Measurements from ENCODE around the gene KLRB1.

The KLRB1 gene

GRCh38 chr12:9643266-9643660 lies 35.5 kb upstream of the KLRB1 start:
- H3K36me3 ChIP-seq (ENCODE audit: control insufficient read depth, insufficient read depth, low read length) = no peaks in the 10 kb centered on the region
- H3K4me1 ChIP-seq = no peaks in the 10 kb centered on the region
- no peak overlapping the region for H3K9ac ChIP-seq
- no peaks in the 10 kb centered on the region for H3K9me3 ChIP-seq (ENCODE audit: control insufficient read depth, low read length)
- no peak overlapping the region for H2AFZ ChIP-seq
- no peaks in the 10 kb centered on the region for H3K79me2 ChIP-seq
- TF ChIP-seq CTCF (IDR thresholded peaks at IDR 0.05) = no peak
- no peak overlapping the region for H3K27ac ChIP-seq
- no peak overlapping the region for H3K4me3 ChIP-seq (ENCODE audit: low read depth, low read length)
- no peaks in the 10 kb centered on the region for H3K27me3 ChIP-seq (ENCODE audit: control insufficient read depth, insufficient read depth, low read length)
- H3K4me2 ChIP-seq (ENCODE audit: low read length) = no peak overlapping the region

GRCh38 chr12:9642606-9643265 lies 35.0 kb upstream of the KLRB1 start:
- H3K4me1 ChIP-seq = no peaks in the 10 kb centered on the region
- no peaks in the 10 kb centered on the region for H3K79me2 ChIP-seq
- H3K4me3 ChIP-seq (ENCODE audit: low read depth, low read length) = no peak overlapping the region
- H3K36me3 ChIP-seq (ENCODE audit: control insufficient read depth, insufficient read depth, low read length) = no peaks in the 10 kb centered on the region
- H3K4me2 ChIP-seq (ENCODE audit: low read length) = no peak overlapping the region
- no peaks in the 10 kb centered on the region for H3K9me3 ChIP-seq (ENCODE audit: control insufficient read depth, low read length)
- no peaks in the 10 kb centered on the region for H3K27me3 ChIP-seq (ENCODE audit: control insufficient read depth, insufficient read depth, low read length)
- TF ChIP-seq CTCF (IDR thresholded peaks at IDR 0.05) = no peak
- H2AFZ ChIP-seq = no peak overlapping the region
- H3K27ac ChIP-seq = no peak overlapping the region
- no peak overlapping the region for H3K9ac ChIP-seq

GRCh38 chr12:9640024-9640423 lies 32.3 kb upstream of the KLRB1 start:
- H3K9ac ChIP-seq = no peak overlapping the region
- no peaks in the 10 kb centered on the region for H3K9me3 ChIP-seq (ENCODE audit: control insufficient read depth, low read length)
- H3K4me2 ChIP-seq (ENCODE audit: low read length) = no peak overlapping the region
- no peaks in the 10 kb centered on the region for H3K36me3 ChIP-seq (ENCODE audit: control insufficient read depth, insufficient read depth, low read length)
- no peak for TF ChIP-seq CTCF (IDR thresholded peaks at IDR 0.05)
- H2AFZ ChIP-seq = no peak overlapping the region
- no peak overlapping the region for H3K4me3 ChIP-seq (ENCODE audit: low read depth, low read length)
- no peaks in the 10 kb centered on the region for H3K79me2 ChIP-seq
- no peaks in the 10 kb centered on the region for H3K27me3 ChIP-seq (ENCODE audit: control insufficient read depth, insufficient read depth, low read length)
- no peaks in the 10 kb centered on the region for H3K4me1 ChIP-seq
- H3K27ac ChIP-seq = no peak overlapping the region

- Histone ChIP-seq H3K79me2 (no peaks in the 10 kb centered on the region), H3K4me2 (ENCODE audit: low read length) (no peak overlapping the region), H3K9me3 (ENCODE audit: control insufficient read depth, low read length) (no peaks in the 10 kb centered on the region), H3K27ac (no peak overlapping the region), H3K9ac (no peak overlapping the region), H3K36me3 (ENCODE audit: control insufficient read depth, insufficient read depth, low read length) (no peaks in the 10 kb centered on the region), H3K4me3 (ENCODE audit: low read depth, low read length) (no peak overlapping the region), H2AFZ (no peak overlapping the region), H3K27me3 (ENCODE audit: control insufficient read depth, insufficient read depth, low read length) (no peaks in the 10 kb centered on the region), H3K4me1 (no peaks in the 10 kb centered on the region)
- no peak for TF ChIP-seq CTCF (IDR thresholded peaks at IDR 0.05)
Observed at GRCh38 chr12:9636851-9637206, 29.1 kb upstream of the KLRB1 start.

GRCh38 chr12:9636150-9636850 lies 28.6 kb upstream of the KLRB1 start:
- Histone ChIP-seq H3K9me3 (ENCODE audit: control insufficient read depth, low read length) (no peaks in the 10 kb centered on the region), H3K4me3 (ENCODE audit: low read depth, low read length) (no peak overlapping the region), H3K79me2 (no peaks in the 10 kb centered on the region), H3K27me3 (ENCODE audit: control insufficient read depth, insufficient read depth, low read length) (no peaks in the 10 kb centered on the region), H3K27ac (no peak overlapping the region), H3K36me3 (ENCODE audit: control insufficient read depth, insufficient read depth, low read length) (no peaks in the 10 kb centered on the region), H3K4me2 (ENCODE audit: low read length) (no peak overlapping the region), H3K4me1 (no peaks in the 10 kb centered on the region), H2AFZ (no peak overlapping the region), H3K9ac (no peak overlapping the region)
- TF ChIP-seq CTCF (IDR thresholded peaks at IDR 0.05) = no peak

Measured in parathyroid adenoma (tissue), 2 donors.